DMS79 (cell line): ENCODE results near the gene TIMD4.

Experiments
- DNase-seq: peaks from one replicate; lab custom pipeline; 2025; lab: John Stamatoyannopoulos, UW

TIMD4 gene

DNA sequence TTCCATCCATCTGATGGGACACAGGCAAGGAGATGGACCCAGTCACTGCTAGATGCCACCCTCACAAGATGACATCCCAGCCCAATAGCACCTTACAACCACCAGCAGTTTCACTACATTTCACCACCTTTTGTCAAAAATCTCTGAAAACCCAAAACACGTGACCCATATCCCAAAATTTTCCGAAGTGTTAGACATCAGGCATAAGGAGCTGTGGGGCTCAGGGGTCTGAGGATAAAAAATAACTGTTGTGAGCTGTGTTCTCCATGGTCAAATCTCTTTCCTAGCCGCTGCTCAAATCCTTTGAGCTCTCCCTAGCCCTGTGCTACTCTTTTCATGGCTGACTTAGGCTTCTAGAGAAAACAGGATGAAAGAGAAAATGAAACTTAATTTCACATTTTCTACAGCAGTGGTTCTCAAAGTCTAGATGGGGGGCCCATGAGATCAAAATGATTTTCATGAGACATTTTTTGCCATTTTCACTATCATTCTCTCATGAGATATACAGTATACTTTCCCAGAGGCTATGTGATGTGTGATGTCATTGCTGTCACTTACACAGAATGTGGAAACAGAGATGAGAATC is 40.7 kb downstream of the TIMD4 start:
- no peak for DNase-seq

DNA sequence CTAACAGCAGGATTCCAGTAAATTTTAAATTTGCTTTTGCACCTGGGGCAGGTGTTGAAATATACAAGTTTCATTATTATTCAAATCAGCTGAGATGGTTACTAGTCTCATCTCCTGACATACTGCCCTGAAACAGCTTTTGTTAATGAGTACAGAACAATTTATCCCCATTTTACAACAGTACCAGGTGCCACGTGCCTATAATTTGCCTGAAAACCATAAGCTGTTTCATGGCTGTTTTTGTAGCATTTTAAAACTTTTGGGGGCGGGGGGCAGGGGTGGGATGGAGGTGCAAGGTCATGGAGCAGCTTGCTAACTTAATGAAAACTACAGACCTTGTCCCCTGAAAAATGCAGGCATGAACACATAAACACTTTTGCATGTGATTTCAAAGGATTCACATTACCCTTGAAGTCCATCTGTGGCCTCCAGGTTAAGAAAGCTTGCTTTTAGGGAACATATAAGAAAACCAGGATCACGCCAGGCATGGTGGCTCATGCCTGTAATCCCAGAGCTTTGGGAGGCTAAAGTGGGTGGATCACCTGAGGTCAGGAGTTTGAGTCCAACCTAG is 42.1 kb downstream of the TIMD4 start:
- DNase-seq: no peak

DNA sequence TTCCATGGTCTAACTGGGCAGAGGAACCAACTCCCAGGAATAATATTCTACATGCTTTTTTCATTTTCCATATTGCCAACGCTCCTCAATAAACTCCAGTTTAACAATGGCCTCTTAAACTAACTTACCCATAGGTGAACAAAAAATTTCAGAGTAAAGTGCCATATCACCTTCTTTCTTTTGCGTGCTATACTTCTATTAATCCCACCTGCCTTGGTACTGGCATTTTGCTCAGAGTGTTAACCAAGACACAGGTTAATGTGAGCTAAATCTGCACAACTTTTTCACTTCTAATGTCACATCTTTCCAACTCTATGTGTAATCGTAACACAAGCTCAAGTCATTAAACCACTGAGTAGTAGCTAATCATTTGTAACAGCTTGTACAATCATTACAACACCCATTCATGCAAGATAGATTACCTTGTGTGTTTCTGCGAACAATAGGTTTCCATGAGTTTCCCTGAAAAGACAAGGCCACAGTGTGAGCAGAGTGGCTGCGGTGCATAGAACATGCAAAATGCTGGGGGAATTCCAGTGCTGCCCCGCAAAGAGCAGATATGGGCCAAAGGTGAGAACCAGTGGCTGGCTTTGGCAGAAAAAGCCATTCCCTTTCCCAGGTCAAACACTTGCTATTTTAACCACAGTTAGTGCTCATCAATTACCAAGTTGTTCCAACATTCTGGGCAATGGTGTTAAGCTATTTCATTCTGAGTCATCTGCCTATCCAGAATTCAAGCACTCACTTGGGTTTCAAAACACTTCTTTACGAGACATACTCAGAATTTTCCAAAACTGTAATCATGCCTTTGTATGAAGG is 42.8 kb downstream of the TIMD4 start:
- no peak for DNase-seq

DNA sequence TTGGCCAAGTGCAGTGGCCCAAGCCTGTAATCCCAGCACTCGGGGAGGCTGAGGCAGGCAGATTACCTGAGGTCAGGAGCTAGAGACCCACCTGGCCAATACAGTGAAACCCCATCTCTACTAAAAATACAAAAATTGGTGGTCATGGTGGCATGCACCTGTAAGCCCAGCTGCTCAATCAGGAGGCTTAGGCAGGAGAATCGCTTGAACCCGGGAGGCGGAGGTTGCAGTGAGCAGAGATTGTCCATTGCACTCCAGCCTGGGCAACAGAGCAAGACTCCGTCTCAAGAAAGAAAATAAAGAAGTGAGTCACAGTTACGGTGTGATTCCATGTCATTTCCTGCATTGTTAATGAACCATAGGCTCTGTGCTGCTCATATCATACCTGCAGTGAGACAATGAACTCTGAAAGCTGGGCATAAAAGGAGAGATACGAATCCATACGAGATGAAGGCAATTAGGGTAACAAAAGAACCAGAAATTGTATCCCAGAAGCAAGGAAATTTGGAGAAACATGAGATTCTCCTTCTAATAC is 44.6 kb downstream of the TIMD4 start:
- no peak for DNase-seq

- no peak for DNase-seq
Observed at GRCh38 chr5:156914371-156914737, 48.7 kb downstream of the TIMD4 start.

DNA sequence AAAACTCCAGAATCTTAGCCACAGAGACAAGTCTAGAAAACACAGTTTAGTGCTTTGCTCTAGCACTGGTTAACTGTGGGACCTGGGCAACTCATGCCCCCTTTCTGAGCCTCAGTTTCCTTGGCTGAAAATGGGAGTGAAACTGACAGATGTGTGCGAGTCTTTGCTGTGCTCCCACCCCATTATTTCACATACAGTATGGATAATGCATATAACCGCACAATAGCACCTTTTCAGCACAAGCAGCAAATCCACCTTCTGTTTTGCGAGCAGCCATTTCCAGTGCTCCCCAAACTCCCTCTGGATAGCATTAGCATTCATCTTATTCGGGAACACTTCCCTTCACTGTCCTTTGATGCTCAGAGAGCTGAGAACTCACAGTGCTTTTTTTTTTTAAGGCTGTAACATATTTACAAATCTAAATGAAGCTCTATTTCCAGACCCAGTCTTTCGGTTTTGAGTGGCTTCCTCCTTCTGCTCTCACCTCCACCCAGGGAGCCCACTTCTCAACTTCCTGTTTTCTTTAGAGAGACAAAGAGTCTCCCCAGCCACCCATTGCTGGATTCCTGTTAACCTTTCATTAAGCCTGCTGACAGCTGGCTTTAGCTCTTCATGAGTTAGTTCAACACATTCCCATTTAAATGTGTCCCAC is 49.2 kb downstream of the TIMD4 start:
- DNase-seq: peak; percentile 50

DNA sequence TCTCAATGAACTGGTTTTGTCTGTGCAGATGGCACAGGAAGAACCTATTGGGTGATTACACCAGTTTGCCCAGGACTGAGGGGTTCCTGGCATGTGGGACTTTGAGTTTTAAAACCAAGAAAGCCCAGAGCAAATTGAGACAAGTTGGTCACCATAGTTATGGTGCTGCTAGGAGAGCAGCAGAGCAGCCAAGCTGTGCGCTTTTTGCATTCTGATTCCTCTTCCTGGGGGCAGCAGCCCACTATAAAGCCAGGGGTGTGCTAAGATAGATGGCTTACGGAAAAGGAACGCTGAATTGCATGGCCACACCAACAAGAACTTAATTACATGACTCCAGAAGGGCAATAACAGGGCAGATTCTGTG is 49.7 kb downstream of the TIMD4 start:
- no peak for DNase-seq

DNA sequence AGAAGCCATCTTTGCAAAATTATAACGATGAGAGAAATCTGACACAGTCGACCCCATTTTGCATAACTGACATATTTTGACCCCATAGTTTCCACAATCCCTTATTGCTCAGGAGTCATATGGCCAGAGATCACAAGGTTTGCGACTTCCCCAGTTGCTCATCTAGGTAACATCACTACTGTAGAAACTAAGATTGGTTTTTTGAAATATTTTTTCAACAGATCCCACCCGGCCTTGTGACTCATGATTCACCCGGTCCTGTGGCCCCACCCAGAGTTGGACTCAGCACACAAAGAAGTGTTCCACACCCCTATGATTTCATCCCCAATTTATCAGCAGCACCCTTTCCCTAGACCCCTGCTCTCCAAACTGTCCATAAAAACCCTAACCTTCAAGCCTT is 50.2 kb downstream of the TIMD4 start:
- DNase-seq: no peak

GRCh38 chr5:156909180-156909579 is 53.8 kb downstream of the TIMD4 start:
- DNase-seq: no peak

DNA sequence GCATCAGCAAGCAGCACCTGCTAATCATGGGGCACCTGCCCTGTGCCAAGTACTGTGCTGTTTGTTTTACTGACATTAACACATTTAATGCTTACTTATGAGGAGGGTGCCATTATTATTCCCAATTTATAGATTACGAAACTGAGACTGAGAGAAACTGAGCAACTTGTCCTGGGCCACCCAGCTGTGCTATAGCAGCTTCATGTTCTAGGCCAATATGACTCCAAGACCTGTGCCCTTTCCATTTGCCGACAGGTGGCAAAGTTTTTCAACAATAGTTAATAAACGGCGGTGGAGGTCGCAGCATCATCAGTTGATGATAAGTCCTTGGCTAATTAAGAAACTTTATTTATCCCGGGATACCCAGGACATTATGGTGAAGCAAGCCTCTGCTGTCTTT is 55.4 kb downstream of the TIMD4 start:
- DNase-seq: no peak

- no peak for DNase-seq
Observed at GRCh38 chr5:156906807-156907206, 56.2 kb downstream of the TIMD4 start.

GRCh38 chr5:156896546-156896945 is 66.5 kb downstream of the TIMD4 start:
- DNase-seq: no peak

GRCh38 chr5:156893517-156893916 is 69.5 kb downstream of the TIMD4 start:
- DNase-seq: no peak

- no peak for DNase-seq
Observed at GRCh38 chr5:156892864-156893263, 70.2 kb downstream of the TIMD4 start.

DNA sequence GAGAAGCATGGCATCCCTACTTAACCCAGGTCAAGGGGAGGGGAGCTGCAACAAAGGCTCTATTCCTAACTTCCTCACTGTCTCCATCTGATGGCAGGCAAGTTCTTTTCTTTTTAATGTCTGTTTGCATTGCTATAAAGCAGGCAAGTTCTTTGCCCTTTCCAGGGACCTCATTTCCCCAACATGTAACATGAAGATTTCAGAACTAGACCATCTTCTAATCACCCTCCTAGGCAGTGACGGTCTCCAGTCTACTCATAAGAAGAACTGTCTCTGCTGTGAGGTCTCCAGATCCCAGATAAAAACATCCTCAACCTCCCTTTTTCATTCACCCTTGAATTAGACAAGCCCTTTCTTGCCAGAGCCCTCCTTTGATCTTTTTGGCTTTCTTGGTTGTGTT is 70.8 kb downstream of the TIMD4 start:
- DNase-seq: no peak

GRCh38 chr5:156888520-156888919 is 74.5 kb downstream of the TIMD4 start:
- no peak for DNase-seq

- peak; percentile 55 for DNase-seq
Observed at GRCh38 chr5:156883316-156883875, 79.6 kb downstream of the TIMD4 start.

GRCh38 chr5:156879665-156880285 is 83.3 kb downstream of the TIMD4 start:
- DNase-seq: peak; percentile 56

- DNase-seq: no peak
Observed at GRCh38 chr5:156871212-156871611, 91.8 kb downstream of the TIMD4 start.

GRCh38 chr5:156870498-156870839 is 92.6 kb downstream of the TIMD4 start:
- DNase-seq: no peak
